Thyroid gland (tissue), 4 donors: ENCODE results near the gene KCTD2.

Experiments
- CTCF ChIP-seq, 6 experiments: fragments of 200-600 bp in 3 of 6; fragments of 450-650 bp in 3 of 6; sonication (generic) in 3 of 6; IDR thresholded peaks; one replicate each; pipeline ENCODE4 v1.5.1; 2016 to 2019; ENCODE audit warnings: antibody characterized with exemption in 6 of 6, mild to moderate bottlenecking in 2 of 6, inconsistent platforms in 1 of 6, moderate library complexity in 1 of 6
- POLR2A ChIP-seq, 2 donors: fragments of 450-650 bp; IDR thresholded peaks; one replicate each; pipeline ENCODE4 v1.6.1; 2017; ENCODE audit warnings: antibody characterized with exemption in 2 of 2, mild to moderate bottlenecking in 2 of 2, moderate library complexity in 1 of 2

GRCh38 chr17:75063626-75064025, 16.6 kb downstream of the KCTD2 start:
- TF ChIP-seq CTCF (IDR thresholded peaks at IDR 0.05) (no peak), POLR2A (IDR thresholded peaks at IDR 0.05) (no peak)
